Heart right ventricle (tissue), 16 donors: ENCODE measurements around the gene GRIK4. TPM values are rescaled to one million over a fixed set of nuclear protein-coding genes. Genes with fewer than 3 reads are reported as not detected.

Experiments used
- ATAC-seq, 8 donors: fragments of 200-7000 bp; cut with Tn5 transposase; one replicate each; pipeline ENCODE4 v1.9.1; 2020; ENCODE audit warnings: mild to moderate bottlenecking in 8 of 8, moderate library complexity in 8 of 8, moderate number of reproducible peaks in 1 of 8
- DNase-seq, 2 donors: peaks; one replicate each; pipeline ENCODE4 v3.0.0-alpha.2; 2020
- H3K27ac ChIP-seq, 10 donors: fragments of 200-600 bp; sonication (generic) in 2 of 10; one replicate each; pipeline versions ENCODE4 v1.5.0 to v1.8.0; 2020 to 2022; ENCODE audit warnings: mild to moderate bottlenecking in 3 of 10
- H3K27me3 ChIP-seq, 7 donors: fragments of 200-600 bp; one replicate each; pipeline ENCODE4 v1.8.0; 2021 to 2022; ENCODE audit warnings: mild to moderate bottlenecking in 2 of 7
- H3K36me3 ChIP-seq, 9 donors: fragments of 200-600 bp; sonication (generic) in 1 of 9; one replicate each; pipeline versions ENCODE4 v1.5.0 to v1.8.0; 2020 to 2022; ENCODE audit warnings: mild to moderate bottlenecking in 2 of 9
- H3K4me1 ChIP-seq, 9 donors: fragments of 200-600 bp; sonication (generic) in 1 of 9; one replicate each; pipeline versions ENCODE4 v1.5.0 to v1.8.0; 2020 to 2022; ENCODE audit warnings: mild to moderate bottlenecking in 4 of 9
- H3K4me3 ChIP-seq, 10 donors: fragments of 200-600 bp; sonication (generic) in 2 of 10; one replicate each; pipeline versions ENCODE4 v1.5.0 to v1.8.0; 2020 to 2022; ENCODE audit warnings: mild to moderate bottlenecking in 7 of 10, moderate library complexity in 2 of 10
- H3K9me3 ChIP-seq, 11 donors: fragments of 200-600 bp in 10 of 11; sonication (generic) in 2 of 11; one replicate each; pipeline versions ENCODE4 v1.5.0 to v1.8.0; 2013 to 2022; ENCODE audit warnings: mild to moderate bottlenecking in 2 of 11, control low read depth in 1 of 11, moderate library complexity in 1 of 11
- CTCF ChIP-seq, 9 donors: fragments of 200-600 bp; sonication (generic) in 2 of 9; IDR thresholded peaks; one replicate each; pipeline versions ENCODE4 v1.5.0 to v1.8.0; 2021 to 2022; ENCODE audit warnings: antibody characterized with exemption in 9 of 9, mild to moderate bottlenecking in 5 of 9, moderate library complexity in 1 of 9
- WGBS, 2 donors: extraction: QIAGEN DNeasy Blood & Tissue Kit; methylation state at CpG; one replicate each; pipeline ENCODE4 v1.1.7; 2013; ENCODE audit warnings: inconsistent platforms in 1 of 2; 5-methylcytosine and 5-hydroxymethylcytosine counted together
- intact Hi-C, 10 donors: fragments of 100-400 bp; cut with DNase I; formaldehyde crosslinking; loops; one replicate each; pipeline versions ENCODE4 v1.11.1 to v1.14.2; 2022
- polyA plus RNA-seq, 2 donors: library from polyadenylated mRNA; stranded (reverse); fragments of 200-250 nt; gene quantifications; one replicate each; pipeline ENCODE4 v1.2.3, GENCODE V29; 2013
- total RNA-seq, 10 donors: library from RNA; stranded (reverse); fragmentation: NEBNext Ultra II Directional in 3 of 10; extraction: Animal tissue kit (Norgen Biotek cat#: 25700) in 3 of 10; gene quantifications; one replicate each; pipeline versions ENCODE4 v1.2.1 to v1.2.4, GENCODE V29; 2021 to 2023
- donor health status: Arrhythmogenic right ventricular cardiomyopathy.
- donor health status: ischemic (EF 13 %, LVEDD 7.1; RV severe dilation, severe dysfunction).
- donor health status: healthy with polysubstance abuse.
- donor health status: DM: no; HTN: yes; CAD: no.
- donor health status: DM: no; HTN: no; CAD: no.
- donor health status: ischemic (EF 25% LVEDD 6.9; RV normal size, moderate dysfunction).
- donor health status: ischemic (EF 25% LVEDD 5.7; RV mildly dilated, moderate dysfunction).
- donor health status: healthy.
- donor health status: DM: yes; HTN: yes; CAD: no.
- donor health status: Ischemic cardiomyopathy.
- donor health status: ischemic (EF 35%, LVEDD 5.7; RV mildly dilated, moderate dysfunction).
- donor health status: nonischemic (EF 11% LVEDD 7.7; RV severe dilation, severe dysfunction).
- donor health status: DM: yes; HTN: yes; CAD: no.
- donor health status: PGD.
- donor health status: ischemic (EF 29% LVEDD 5.4; RV normal size, mild dysfunction).
- donor health status: nonischemic (EF 23%, LVEDD 6.1; RV moderate dilation, normal function).

Gene GRIK4
- total and polyA plus RNA-seq, 12 donors, result 0.01 to 0.85 (median 0.37) TPM; not detected in 6

DNA sequence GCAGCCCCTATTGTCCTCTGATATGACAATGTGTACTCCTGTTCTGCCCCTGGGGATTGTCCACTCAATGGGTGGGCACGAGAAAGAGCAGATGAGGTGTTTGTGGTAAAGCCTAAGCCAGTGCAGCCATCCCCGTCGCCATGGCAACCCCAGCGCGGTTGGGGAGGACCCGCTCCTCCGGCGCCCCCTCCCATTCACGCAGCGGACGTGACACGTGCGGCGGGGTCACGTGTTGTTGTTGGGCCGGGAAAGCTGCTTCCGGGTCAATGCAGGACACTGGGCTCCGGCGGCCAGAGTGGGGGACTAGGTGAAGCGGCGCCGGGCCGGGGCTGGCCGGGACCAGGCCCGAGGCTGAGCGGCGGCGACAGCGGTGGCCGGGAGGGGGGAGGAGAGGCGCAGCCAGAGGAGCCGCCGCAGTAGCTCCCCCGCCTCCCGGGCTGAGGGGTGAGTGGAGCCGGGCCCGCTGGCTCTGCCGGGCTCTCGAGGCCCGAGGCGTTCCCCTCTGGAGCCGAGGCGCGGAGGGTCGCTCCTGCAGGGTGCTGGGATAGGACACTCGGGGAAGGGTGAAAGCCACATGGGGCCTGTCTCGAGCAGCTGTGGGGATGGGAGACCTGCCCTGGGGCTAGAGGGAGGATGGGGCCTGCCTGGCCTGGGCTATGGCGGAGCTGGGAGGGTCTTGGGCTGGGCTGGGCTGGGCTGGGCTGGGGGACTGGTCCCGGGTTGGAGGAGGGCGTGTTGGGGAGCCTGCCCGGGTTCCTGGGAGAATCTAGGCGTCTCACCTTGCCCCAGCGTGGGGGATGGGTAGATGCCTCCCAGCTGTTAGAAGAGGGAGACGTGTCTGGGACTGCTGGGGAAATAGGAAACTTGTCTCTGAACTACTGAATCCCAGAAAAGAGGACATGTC is 512.6 kb downstream of the GRIK4 start, which contains the start of gene TBCEL:
Gene TBCEL (plus strand): TSS at position 255 of the 904 bp plus-strand sequence. CDS start 21,589 bp downstream, outside the sequence.
- no peaks in the 10 kb centered on the region for H3K9me3 ChIP-seq
- DNase-seq, result peak; percentile 91 to 92
- intact Hi-C loops, result no loop called here
- peaks cover 0 to 37% (median 20%) of the 10 kb centered on the region in 9 donors for H3K4me1 ChIP-seq
- WGBS, 2 donors, result 0% methylated on average over 46 to 54 of the region's 54 CpGs
- no peaks in the 10 kb centered on the region for H3K36me3 ChIP-seq
- H3K27me3 ChIP-seq, result no peaks in the 10 kb centered on the region
- H3K4me3 ChIP-seq, result peak within 1 kb of the TSS; percentile 77 to 98 (median 88)
- H3K27ac ChIP-seq, result peak within 1 kb of the TSS in 9 of 10 donors; percentile 70 to 86 (median 81)
- peak; percentile 93 to 97 (median 95) for ATAC-seq
- no peak for TF ChIP-seq CTCF (IDR thresholded peaks at IDR 0.05)

DNA sequence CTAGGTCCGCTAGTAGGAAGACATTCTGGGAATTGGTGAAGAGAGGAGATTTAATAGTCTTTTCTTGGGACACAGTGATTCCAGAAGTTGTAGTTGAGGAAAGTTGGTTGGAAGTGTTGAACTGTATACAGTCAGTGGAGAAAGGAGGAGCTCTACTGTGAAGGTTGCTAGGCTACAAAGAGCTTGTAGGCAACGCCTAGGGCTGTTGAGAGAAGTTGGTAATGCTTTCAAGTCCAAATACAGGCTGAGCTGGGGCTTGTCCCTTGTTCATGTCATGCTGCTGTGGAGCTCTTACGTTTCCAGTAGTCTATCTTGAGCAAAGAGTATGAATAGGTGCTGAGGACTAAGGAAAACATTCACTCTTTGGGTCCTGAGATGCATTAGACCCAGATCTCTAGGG is 513.4 kb downstream of the GRIK4 start:
- intact Hi-C loops, result no loop called here
- Histone ChIP-seq H3K27me3 (no peaks in the 10 kb centered on the region), H3K4me3 (peak overlapping the region in 9 of 10 donors; percentile 77 to 98 (median 88)), H3K27ac (peak overlapping the region in 9 of 10 donors; percentile 33 to 86 (median 81)), H3K36me3 (no peaks in the 10 kb centered on the region), H3K4me1 (peaks cover 0 to 44% (median 26%) of the 10 kb centered on the region in 9 donors), H3K9me3 (no peaks in the 10 kb centered on the region)
- DNase-seq (peak in 1 of 2 donors; percentile 40), ATAC-seq (peak; percentile 54 to 91 (median 78))
- TF ChIP-seq CTCF (IDR thresholded peaks at IDR 0.05), result no peak
- WGBS, 2 donors, result 45 to 54% methylated on average over 3 of the region's 3 CpGs

GRCh38 chr11:121029153-121029552 is 517.6 kb downstream of the GRIK4 start:
- DNase-seq (no peak), ATAC-seq (no peak)
- H3K36me3 ChIP-seq, result no peaks in the 10 kb centered on the region
- no peaks in the 10 kb centered on the region for H3K27me3 ChIP-seq
- 38 to 46% methylated on average over 2 of the region's 2 CpGs for WGBS, 2 donors
- intact Hi-C loops, result no loop called here
- no peak for TF ChIP-seq CTCF (IDR thresholded peaks at IDR 0.05)
- H3K27ac ChIP-seq, result no peak overlapping the region
- no peaks in the 10 kb centered on the region for H3K9me3 ChIP-seq
- H3K4me3 ChIP-seq, result no peak overlapping the region
- H3K4me1 ChIP-seq, result peaks cover 0 to 46% (median 25%) of the 10 kb centered on the region in 9 donors

DNA sequence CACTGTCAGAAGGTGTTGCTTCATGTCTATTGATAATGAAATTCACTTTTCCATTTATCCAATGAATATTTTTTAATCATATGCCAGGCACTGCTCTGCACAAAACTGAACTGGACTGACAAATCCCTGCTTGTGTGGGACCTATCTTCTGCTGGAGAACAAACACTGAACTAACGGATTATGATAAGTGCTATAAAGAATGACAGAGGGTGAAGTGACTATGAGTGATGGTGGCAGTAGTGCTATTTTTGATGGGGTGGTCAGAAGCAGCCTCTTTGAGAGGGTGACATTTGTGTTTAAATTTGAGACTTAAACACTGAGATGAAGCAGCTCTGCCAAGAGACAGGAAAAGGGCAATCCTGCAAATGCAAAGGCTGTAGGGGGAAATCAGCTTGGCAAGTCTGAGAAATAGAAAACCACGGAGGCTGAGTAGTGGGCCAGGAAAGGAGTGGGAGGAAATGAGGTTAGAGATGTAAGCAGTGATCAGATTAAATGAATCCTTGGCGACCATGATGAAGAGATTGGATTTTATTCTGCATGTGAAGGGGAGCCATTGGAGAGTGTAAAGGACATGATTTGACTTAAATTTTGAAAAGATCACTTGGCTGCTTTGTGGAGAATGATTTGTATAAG is 518.4 kb downstream of the GRIK4 start:
- ATAC-seq, result peak in 7 of 8 donors; percentile 48 to 83 (median 58)
- Histone ChIP-seq H3K27me3 (no peaks in the 10 kb centered on the region), H3K4me3 (no peak overlapping the region), H3K9me3 (no peaks in the 10 kb centered on the region), H3K4me1 (peaks cover 0 to 40% (median 21%) of the 10 kb centered on the region in 9 donors), H3K27ac (peak overlapping the region in 2 of 10 donors; percentile 25 to 33), H3K36me3 (no peaks in the 10 kb centered on the region)
- TF ChIP-seq CTCF (IDR thresholded peaks at IDR 0.05), result no peak
- intact Hi-C loops, result no loop called here
- no peak for DNase-seq
- WGBS, 2 donors, result 38 to 47% methylated on average over 3 of the region's 3 CpGs
